Fibroblast of lung (primary cell): ENCODE results near the gene LYL1.

Source experiments
- CTCF ChIP-seq, 2 donors: IDR thresholded peaks in 1 of 2; conservative IDR thresholded peaks in 1 of 2; 1 replicate in 1 of 2; 2 replicates in 1 of 2; pipeline ENCODE4 v1.5.1; 2011 to 2012; ENCODE audit warnings: low read length in 2 of 2, control low read depth in 1 of 2, inconsistent platforms in 1 of 2, low read depth in 1 of 2, mild to moderate bottlenecking in 1 of 2
- EZH2 ChIP-seq: IDR thresholded peaks from 2 replicates; pipeline ENCODE4 v1.5.1; 2012; ENCODE audit warnings: low read length, control low read depth, mild to moderate bottlenecking; ENCODE audit errors: missing control alignments

GRCh38 chr19:13089139-13089856 is 13.4 kb downstream of the LYL1 start:
- TF ChIP-seq CTCF (conservative IDR thresholded peaks at IDR 0.05 in 1 of 2, IDR thresholded peaks at IDR 0.05 in 1 of 2; ENCODE audit: low read depth in 1 of 2, low read length in 2 of 2) (peak in 1 of 2 donors; percentile 38), EZH2 (no peak)
